HL-60 (cell line): ENCODE measurements around the gene B3GALT5.

Experiments used
- DNase-seq, 2 experiments: peaks; one replicate each; pipeline ENCODE4 v3.0.0-alpha.2; 2010 to 2020; ENCODE audit warnings: low read depth in 1 of 2, low spot score in 1 of 2
- H3K27ac ChIP-seq: fragments of 250-450 bp; sonication (Bioruptor Pico); replicated peaks from 2 replicates; pipeline ENCODE4 v1.5.1; 2020; ENCODE audit warnings: mild to moderate bottlenecking, moderate library complexity
- H3K27me3 ChIP-seq: fragments of 250-450 bp; sonication (Bioruptor Pico); 2 replicates; pipeline ENCODE4 v1.5.1; 2021; ENCODE audit warnings: mild to moderate bottlenecking, moderate library complexity; ENCODE audit not compliant: insufficient read depth, poor library complexity, severe bottlenecking
- H3K4me3 ChIP-seq: replicated peaks from 2 replicates; pipeline ENCODE4 v1.5.1; 2011; ENCODE audit warnings: mild to moderate bottlenecking, control low read depth, low read length; ENCODE audit not compliant: insufficient read depth
- CTCF ChIP-seq: IDR thresholded peaks from one replicate; pipeline ENCODE4 v1.5.1; 2011; ENCODE audit warnings: low read length, control low read depth, inconsistent platforms; ENCODE audit not compliant: insufficient read depth
- GABPA ChIP-seq: IDR thresholded peaks from 2 replicates; pipeline ENCODE4 v1.6.1; 2012; ENCODE audit warnings: low read depth
- POLR2AphosphoS5 ChIP-seq: IDR thresholded peaks from 2 replicates; pipeline ENCODE4 v1.6.1; 2012; ENCODE audit warnings: low read depth
- REST ChIP-seq: IDR thresholded peaks from 2 replicates; pipeline ENCODE4 v1.6.1; 2012; ENCODE audit warnings: low read depth; ENCODE audit not compliant: insufficient replicate concordance
- SPI1 ChIP-seq: IDR thresholded peaks from 2 replicates; pipeline ENCODE4 v1.6.1; 2012; ENCODE audit warnings: low read depth, mild to moderate bottlenecking, borderline replicate concordance

Gene B3GALT5

GRCh38 chr21:39620856-39621255 lies 8.1 kb downstream of the B3GALT5 start:
- no peak for TF ChIP-seq SPI1
- TF ChIP-seq GABPA: no peak
- no peak for TF ChIP-seq CTCF
- TF ChIP-seq REST: no peak
- no peak for TF ChIP-seq POLR2AphosphoS5
- Histone ChIP-seq H3K27me3 (peaks cover 2% of the 10 kb centered on the region), H3K27ac (no peak overlapping the region), H3K4me3 (no peak overlapping the region)
- DNase-seq: no peak

GRCh38 chr21:39625211-39625895 lies 12.6 kb downstream of the B3GALT5 start:
- peaks cover 2% of the 10 kb centered on the region for H3K27me3 ChIP-seq
- TF ChIP-seq SPI1: no peak
- TF ChIP-seq GABPA: no peak
- no peak for TF ChIP-seq REST
- no peak for TF ChIP-seq CTCF
- no peak for TF ChIP-seq POLR2AphosphoS5
- H3K27ac ChIP-seq: no peak overlapping the region
- no peak overlapping the region for H3K4me3 ChIP-seq
- DNase-seq: no peak

GRCh38 chr21:39628385-39628784 lies 15.6 kb downstream of the B3GALT5 start:
- no peak overlapping the region for H3K27ac ChIP-seq
- no peaks in the 10 kb centered on the region for H3K27me3 ChIP-seq
- H3K4me3 ChIP-seq: no peak overlapping the region
- no peak for TF ChIP-seq REST
- TF ChIP-seq CTCF: no peak
- no peak for TF ChIP-seq GABPA
- no peak for TF ChIP-seq POLR2AphosphoS5
- no peak for TF ChIP-seq SPI1
- DNase-seq: no peak
